HCEC 1CT (cell line): ENCODE results near the gene EPHB2.
A peak's percentile ranks its signal among the peaks of the same experiment; 100 is the strongest.
"Not testable (repeated sequence)": the region's sequence is repeated elsewhere in the genome, so short reads cannot be mapped to it uniquely, and the experiment has no call there.

Experiments used
- DNase-seq: peaks from one replicate; pipeline ENCODE4 v3.0.0-alpha.2; 2017

The EPHB2 gene

DNA sequence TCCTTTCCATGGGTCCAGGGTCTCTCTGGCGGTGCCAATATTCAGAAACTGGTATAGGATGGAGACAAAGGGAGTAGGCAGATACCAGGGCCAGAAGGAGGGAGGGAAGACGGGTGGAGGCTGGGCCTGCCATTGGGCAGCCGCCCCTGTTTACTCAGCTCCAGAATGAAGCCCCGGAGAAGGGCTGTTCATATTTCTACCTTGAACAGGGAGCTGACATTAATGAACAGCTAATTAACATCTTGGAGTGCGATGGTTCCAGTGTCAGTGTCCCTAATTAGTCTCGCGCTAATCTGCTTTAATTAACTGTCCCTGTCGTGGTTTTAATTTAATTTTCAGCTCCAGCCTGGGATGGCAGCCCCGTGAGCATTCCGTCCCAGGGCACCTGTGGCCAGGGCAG is 113.8 kb downstream of the EPHB2 start:
- no peak for DNase-seq

DNA sequence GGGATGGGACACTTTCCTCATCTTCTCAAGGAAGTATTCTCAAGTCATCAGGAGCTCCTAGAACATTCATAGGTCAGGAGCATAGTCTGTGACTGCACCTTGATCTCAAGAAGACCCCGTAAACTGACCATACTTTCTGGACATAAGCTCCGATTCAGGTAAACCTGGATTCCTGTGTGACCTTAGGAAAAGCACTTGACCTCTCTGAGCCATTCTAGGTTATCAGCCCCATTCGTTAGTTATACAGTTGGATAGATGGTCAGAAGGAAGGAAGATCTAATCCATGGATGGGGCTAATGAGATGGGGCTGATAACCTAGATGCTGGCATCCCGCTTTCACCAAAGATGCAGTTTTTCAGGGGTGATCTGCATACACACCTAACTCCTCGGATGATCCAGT is 114.3 kb downstream of the EPHB2 start:
- no peak for DNase-seq

DNA sequence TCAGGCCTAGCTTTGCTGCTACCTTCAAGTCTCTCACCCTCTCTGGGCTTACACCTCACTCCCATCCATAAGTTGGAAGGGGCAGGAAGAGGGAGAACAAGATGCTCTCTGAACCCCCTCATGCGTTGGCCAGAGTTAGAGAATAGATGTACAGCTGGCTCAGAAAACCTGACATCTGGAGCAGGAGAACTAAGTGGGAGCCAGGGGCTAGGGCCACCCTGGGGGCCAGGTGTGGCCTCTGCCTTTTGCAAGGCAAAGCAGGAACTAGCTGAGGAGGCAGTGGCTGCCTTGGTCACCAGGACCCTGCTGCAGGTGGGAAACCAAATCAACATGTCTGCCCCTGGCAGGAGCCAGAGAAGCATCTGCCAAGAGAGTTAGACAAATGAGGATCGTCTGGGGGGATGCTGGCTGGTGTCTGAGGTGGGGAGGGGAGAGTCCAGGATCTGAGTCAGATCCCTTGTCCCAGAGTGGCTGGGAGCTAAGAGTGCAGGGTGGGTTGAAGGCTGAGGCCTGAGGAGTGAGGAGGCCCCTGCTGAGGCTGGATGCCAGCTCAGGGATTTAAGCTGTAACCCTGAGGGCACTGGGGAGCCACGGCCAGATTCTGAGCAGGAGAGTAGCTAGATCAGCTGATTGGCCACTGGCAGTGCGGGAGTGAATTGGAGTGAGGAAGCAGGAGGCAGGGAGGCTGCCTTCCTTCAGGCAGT is 115.0 kb downstream of the EPHB2 start:
- DNase-seq: no peak

DNA sequence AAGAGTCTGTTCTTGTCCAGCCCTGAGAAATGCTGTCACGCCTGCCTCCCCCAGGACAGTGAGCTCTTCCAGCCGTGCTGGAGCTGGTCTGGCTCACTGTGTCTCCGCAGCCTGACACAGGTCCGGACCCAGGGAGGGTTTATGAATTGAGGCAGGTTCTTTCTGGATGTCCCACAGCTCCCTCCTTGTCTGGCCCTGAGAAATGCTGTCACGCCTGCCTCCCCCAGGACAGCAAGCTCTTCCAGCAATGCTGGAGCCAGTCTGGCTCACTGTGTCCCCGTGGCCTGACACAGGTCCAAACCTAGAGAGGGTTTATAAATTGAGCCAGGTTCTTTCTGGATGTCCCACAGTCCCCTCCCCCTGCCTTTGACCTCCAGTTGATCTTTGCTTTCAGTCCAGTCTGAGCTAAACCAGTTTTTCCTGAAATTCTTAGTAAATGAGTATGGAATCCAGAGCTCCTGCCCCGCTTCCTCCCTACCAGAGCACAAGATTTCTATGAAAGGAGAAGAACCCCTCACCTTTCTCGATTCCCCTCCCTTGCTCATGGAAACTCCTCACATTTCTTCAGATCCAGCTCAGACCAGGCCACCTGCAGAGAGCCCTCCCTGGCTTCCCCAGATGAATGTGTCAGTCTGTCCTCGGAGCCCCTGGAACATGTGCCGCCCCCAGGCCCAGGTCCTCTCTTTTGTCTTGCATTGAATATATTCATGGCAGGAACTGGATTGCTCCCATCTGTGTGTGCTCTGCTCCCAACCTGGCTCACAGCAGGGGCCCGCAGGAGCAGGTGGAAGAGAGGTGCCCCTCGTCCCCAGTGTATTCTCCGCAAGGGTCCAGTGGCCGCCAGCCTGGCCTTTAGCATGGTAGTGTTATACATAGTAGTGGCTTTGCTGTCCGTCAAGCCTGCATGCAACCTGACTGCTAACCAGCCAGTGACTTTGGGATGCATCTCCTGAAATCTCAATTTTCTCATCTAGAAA is 116.3 kb downstream of the EPHB2 start:
- DNase-seq: no peak

DNA sequence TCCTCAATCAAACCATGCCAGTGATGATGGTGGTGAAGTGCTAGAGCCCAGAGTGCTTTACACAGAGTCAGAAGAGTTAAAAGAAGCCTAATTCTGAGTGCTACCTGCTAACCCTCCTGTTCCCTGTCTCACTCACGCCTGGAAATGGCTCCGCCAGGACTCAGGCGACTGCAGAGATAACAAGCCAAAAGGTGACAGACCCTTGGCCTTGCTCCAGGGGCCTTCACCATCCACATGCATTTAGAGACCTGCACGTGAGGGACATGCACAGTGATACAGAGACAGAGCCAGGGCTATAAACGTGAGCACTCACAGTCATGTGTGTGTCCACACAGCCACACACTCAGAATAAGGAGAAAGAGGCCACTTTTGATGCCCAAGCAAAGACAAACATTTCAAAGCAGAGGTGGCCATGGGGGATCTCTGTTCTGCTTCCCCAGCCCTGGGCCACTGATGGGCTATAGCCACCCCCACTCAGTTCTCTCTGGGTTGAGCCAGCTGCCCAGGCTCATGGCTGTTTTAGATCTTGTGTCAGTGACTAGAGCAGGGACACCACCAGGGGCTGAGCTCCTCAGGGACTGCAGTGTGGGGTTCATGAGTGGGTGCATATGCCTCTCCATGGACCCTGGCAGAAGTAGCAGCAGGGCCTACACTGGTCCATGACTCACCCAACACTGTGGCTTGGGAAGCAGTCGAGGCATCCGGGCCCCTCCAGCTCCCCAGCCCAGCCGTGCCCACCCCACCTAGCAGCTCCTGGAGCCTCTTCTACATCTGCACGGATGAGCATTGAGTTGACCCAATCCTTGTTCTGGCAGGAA is 117.2 kb downstream of the EPHB2 start:
- no peak for DNase-seq

DNA sequence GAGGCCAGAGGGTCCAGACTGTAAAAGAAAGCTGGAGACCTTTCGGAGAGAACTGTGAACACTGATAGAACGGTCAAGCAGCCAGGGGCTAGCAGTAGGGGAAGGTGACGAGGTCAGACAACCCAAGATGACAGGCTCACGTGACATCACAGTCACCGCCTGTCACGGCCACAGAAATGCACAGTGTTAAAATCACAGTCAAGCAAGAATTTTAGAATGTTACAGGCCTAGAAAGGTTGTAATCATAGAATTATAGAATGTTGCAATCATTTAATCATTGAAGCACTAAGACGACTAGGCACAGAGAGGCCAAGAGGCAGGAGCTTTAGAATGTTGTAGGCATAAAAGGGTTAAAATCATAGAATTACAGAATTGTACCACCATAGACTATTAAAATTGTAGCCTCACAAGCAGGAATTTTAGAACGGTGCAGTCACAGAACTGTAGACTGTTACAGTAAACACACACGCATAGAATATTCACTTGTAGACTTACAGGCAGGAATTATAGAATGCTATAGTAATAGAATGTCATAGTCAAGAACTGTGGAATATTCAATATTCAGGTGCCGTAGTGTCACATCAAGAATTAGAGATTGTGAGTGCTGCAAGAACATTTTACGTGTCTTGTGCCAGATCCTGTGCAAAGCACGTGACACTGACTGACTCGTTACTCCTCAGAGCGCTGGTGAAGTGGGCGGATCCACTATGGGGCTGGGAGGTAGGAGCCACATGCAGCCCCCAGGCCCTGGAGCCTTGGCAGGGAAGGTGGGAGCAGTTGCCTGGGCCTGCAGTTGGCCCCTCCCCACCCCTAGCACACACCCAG is 118.1 kb downstream of the EPHB2 start:
- no peak for DNase-seq

DNA sequence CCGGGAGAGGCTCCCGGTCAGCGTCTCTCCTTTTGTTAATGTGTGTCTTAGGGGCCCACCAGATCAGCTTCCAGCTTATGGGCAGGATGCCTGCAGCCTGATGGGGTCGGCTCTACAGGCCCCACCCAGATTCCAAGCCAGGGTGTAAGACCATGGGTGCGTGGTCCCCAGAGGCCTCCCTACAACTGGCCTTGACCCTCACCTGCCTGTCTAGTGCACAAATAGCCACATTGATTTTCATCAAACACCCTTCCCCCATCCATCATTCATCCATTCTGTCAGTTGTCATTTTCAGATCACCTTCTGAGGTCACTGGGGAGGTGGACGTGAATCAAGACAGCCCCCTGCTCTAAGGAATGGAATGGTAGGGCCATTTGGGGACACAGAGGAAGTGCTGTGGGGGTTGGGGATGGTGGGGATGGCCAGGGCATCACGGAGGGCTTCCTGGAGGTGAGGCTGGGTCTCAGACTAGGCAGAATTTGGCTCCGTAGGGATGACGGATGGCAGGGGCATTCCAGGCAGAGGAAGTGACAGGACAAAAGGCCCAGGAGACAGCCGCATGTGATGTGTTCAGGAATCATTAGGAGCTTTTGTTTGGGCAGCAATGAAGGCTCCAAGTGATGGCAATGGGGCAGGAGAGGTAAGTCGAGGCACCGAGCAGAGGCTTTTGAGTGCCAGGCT is 118.8 kb downstream of the EPHB2 start:
- no peak for DNase-seq

DNA sequence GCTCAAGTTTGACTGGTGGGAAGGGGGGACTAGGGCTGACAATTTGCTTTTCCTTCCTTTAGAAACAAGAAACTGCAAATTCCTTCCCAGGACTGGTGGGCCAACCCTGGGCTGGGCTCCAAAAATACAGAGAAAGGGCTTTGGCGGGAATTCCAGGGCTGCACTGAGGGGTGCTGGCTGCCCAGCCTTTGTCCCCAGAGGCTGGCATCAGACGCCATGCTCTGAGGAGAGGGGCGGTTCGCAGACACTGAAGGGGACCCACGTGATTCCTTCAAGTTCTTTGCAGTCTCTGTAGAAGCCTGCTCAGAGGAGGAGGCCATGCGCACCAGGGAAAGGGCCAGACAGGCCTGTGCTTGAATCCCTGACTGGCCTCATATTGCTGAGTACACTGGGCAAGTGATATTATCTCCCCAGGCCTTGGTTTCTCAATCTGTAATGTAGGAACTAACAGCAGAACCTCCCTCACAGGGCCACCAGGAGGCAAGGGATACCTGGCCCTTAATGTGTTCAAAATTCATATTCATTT is 119.5 kb downstream of the EPHB2 start:
- DNase-seq: no peak

DNA sequence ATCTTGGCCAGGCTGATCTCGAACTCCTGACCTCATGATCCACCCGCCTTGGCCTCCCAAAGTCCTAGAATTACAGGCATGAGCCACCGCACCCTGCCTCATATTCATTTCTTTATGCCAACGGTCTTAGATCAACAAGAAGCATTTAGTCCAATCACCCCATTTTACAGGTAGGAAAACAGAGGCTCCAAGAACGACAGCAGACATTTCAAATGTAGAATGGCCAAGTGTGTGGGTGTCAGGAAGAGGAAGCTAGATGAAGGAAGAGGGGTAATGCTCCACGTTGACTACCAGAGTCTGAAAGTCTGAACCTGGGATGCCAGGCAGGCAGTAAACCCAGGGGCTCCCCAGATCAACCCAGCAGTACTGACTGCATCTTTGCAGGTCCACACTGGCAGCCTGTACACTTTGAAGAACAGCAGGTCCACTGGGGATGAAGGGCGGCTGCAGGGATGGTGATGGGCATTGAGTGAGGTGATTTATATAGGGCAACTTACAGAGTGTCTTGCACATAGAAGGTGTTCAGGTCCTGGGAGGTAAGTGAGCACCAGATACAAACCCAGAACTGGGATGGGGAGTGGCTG is 120.2 kb downstream of the EPHB2 start:
- DNase-seq: no peak

DNA sequence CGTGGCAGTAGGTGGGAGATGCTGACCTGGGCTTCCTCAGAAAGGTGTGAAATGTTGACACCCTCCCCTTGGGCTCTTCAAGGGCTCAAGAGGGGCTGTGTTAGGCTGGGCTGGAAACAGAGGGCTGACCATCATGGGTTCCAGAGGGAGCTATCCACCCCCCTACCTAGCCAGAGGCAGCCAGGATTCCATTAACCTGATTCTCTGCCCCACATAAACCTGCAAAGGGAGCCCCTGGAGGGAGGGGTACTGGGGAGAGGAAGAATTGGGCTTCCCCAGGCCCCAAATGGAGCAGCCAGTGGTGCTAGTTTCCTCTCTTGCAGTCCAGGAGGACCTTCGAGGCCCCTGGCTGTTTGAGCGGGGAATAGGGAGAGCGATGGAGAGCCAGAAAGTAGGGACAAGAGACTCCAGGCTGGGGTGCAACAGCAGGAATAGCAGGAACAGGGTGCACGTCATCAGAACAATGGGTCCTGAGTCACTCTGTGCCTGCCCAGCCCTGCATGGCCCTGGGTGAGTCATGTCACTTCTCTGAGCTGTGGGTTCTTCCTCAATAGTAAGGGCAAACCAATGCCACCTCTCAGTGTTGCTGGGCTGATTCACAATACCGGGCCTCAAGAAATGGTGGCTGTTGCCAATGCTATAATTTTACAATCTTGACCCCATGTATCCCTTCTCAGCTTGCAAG is 121.2 kb downstream of the EPHB2 start:
- peak; percentile 86 for DNase-seq

DNA sequence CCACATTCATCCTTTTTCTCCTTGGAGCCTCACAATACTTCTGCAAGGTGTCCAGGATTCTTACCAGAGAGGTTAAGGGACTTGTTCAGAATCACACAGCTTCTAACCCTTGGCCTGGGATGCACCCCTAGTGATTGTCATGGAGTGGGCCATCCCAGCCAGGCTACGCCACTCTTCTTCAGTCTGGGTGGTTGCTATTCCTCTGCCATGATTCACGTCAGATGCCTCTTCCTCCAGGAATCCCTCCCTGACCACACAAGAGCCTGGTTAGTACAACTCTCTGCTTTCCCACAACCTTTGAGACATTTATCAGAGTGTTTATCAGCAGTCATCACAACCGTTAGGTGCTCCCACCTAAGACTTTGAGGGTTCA is 121.8 kb downstream of the EPHB2 start:
- DNase-seq: peak; percentile 69

DNA sequence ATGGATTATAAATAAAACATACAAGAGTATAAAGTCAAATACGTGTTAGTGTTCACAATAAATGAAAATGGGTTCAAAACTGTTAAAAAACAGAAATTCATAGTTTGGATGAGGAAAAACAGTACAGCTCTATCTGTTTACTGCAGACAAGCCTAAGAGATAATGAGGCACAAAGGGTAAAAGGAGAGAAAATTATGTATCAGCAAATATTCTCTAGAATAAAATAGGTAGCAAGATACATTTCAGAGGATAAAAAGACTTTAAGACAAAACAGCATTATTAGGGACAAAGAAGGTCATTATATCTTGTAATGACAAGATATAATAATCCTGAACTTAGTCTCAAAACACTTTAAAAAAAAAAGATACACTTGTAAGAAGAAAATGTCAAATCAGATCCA is 123.1 kb downstream of the EPHB2 start:
- no peak for DNase-seq

DNA sequence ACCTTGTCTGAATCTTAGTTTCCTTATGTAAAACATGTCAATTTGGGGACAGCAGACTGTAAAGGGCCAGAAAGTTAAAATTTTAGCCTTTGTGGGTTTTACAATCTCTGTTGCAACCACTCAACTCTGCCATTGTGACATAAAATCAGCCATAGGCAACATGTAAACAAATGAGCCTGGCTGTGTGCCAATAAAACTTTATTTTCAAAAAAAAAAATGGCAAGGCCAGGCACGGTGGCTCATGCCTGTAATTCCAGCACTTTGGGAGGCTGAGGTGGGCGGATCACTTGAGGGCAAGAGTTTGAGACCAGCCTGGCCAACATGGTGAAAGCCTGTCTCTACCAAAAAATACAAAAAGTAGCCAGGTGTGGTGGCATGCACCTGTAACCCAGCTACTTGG is 123.8 kb downstream of the EPHB2 start:
- DNase-seq: not testable (repeated sequence)

DNA sequence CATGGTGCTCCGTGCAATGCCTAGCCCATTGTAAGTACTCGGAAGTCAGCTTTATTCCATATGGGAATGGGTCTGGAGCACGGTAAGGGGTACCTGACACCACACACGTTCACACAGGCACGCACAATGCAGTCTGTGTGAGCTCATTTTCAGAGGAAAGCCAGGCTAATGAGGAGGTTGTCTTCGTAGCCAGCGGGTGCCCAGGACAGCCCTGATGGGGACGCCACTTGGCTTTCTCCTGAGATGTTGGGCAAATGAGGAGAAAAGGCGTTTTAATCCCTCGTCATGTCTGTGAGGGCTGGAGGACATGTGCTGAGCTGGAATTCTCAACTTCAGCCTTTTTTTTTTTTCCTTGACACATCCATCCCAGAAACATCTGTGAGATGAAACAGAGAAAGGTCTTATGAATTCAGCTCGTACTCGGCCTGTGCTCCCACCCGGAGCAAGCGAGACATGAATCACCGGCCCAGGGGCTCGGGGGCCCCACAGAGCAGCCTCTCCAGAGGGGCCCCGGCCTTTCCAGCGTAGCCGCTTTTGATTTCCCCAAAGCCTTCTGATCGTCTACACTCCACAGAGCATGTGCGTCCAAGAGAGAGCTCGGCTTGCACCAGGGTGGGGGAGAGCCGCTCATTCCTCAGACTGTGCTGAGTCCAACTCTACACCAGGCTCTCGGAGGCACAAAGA is 125.1 kb downstream of the EPHB2 start:
- no peak for DNase-seq

DNA sequence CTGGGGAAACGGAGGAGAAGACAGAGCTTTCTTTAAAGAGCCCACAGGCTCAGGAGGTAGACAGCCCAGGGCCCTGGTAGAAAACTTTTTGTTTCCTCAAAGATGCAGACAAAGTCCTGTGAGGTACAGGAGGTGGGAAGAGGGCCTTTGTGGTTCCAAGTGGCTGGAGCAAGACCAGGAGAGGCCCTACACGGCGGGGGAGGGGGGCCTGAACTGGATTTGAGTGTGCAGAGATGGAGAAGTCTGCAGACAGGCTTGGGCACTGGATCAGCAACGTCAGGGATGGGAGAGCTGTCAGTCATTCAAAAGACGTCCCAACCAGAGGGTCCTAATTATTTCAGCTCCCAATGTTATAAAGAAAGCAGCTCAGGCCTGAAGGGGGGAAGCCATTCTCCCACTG is 126.2 kb downstream of the EPHB2 start:
- no peak for DNase-seq

DNA sequence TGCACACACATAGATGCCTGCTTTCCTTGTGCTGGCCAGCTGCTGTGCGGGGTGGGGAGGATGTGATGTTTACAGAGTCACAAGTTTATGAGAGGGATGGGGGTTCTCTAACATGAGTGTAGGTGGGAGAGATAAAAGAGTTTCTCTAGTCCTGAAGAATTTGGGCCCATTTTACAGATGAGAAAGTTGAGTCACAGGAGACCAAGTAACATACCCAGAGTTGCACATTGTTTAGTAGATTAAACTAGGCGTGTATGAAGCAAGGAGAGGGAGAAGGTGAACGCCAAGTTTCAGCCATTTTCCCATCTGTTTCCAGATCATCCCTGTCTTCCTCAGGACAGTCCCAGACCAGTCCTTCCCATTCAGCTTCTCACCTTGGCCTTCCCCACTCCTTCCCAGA is 126.7 kb downstream of the EPHB2 start:
- no peak for DNase-seq

DNA sequence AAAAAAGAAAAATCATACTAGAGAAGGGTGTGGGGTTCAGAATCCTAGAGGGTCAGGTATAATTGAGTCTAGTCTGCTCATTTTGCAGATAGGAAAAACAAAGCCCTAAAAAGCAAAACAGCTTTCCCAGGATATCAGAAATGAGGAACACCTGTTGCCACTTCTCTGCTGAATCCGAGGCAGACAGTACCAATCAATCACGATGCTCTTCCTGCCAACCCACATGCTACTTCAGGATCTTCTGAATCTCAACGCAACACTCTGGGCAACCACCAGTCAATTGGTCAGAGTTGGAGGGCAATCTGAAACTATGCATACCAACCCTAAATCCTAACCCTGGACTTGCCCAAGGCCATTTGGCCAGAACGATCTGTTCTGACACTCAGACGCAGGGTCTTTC is 128.3 kb downstream of the EPHB2 start:
- no peak for DNase-seq

DNA sequence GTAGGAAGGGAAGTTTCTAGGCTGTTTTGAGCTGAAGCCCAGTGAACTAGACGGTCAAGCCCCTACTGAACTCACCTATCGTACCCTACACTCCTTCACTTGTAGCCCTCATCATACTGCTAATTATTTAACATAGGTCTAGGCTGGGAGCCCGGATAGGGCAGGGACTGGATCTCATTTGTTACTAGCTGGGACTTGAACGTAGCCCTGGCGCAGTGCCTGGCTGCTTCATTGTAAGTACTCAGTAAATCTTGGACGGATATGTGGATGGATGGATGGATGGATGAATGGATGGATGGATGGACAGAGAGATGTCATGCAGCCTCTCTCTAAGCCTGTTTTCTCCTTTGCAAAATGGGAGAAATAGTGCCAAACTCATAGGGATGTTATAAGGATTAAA is 129.2 kb downstream of the EPHB2 start:
- DNase-seq: no peak

DNA sequence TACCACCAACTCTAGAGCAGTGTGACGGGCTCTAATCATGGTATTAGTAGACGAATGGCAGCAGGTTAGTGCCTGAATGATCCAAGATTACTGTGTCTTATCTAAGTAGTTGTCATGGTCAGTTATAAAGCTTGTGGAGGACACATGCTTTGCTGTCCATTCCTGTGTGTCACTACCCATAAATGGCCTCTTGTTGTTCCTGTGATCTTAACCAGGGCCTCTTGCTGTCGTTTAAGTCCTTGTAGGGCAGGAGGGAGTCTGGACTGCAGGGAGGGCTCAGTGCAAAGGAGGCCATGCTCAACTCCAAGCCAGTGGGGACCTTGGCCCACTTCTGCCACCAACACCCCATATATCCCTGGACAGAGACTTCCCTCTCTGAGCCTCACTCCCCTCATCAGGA is 130.5 kb downstream of the EPHB2 start:
- DNase-seq: no peak

DNA sequence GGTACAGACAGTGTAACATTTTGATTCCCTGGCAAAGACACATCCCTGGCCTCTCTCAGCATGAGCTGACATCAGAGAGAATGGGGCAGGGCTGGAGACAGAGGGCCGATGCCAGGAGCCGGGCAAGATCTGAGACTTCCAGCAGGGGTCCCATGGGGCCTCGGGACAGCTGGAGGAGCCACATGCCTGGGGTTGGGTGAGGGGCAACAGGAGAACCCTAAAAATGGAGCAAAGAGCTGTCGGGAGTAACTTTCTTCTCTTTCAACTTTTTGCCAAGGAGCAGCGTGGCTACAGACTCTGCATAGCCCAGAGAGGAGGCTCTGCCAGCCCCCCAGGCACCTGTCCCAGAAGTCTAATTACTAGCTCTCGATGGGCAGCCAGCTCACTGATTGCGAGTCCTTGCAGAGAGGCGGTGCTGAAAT is 131.2 kb downstream of the EPHB2 start:
- DNase-seq: no peak
